ENCODE results near the gene PAK5.

PAK5 gene

DNA sequence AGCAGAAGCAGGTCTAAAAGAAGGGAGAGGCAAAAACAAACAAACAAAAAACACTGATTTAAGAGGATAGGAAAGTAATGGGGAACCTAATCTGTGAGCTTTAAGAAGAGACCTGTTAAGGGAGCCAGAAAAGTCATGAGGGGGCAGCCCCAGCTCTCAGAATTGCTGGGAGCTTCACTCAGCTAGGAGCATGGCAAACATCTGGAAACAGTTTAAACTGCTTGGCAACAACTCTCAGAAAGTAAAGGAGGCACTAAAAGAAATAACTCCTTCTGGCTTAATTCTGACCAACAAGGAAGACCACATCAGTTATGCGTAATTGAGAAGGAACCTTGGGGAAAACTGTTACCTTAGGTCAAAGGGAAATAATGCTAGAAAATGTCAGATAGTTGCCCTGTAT is 203.1 kb downstream of the PAK5 start:
- Mint-ChIP-seq H3K36me3 (ENCODE audit: low read depth) (no peaks in the 10 kb centered on the region), H3K4me3 (no peak overlapping the region), H3K9me3 (peaks cover 5% of the 10 kb centered on the region), H3K4me1 (ENCODE audit: low read depth) (peaks cover 36% of the 10 kb centered on the region), H3K27ac (peak overlapping the region; percentile 13), H3K27me3 (peaks cover 13% of the 10 kb centered on the region)
- intact Hi-C loops (cut with micrococcal nuclease): no loop called here

DNA sequence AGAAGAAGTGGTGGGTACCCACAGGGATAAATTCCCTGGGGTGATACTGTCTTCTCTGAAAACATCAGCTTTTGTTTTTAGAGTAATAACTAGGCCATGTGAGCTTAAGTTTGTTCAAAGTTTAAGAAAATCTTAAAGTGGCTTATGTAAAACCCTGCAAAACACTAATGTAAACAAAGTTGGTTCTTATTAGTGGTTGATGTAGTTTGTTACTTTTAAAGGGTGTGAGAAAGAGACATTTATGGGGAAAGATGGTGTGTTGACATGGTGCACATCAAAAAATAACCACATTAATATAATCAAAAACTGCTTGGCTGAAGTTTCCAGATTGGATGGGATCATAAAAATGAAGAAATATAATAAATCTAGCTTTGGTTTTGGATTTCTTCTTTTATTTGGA is 204.5 kb downstream of the PAK5 start:
- Mint-ChIP-seq H3K4me3 (no peak overlapping the region), H3K36me3 (ENCODE audit: low read depth) (no peaks in the 10 kb centered on the region), H3K27ac (no peak overlapping the region), H3K4me1 (ENCODE audit: low read depth) (peaks cover 50% of the 10 kb centered on the region), H3K27me3 (peaks cover 13% of the 10 kb centered on the region), H3K9me3 (no peaks in the 10 kb centered on the region)
- intact Hi-C loops (cut with micrococcal nuclease): loop anchor here (5.0 kb wide), 1 partner anchor 283 kb away; no protein-coding TSS in a partner anchor

GRCh38 chr20:9632991-9633390 is 205.9 kb downstream of the PAK5 start:
- no peak overlapping the region for H3K27ac Mint-ChIP-seq
- no peaks in the 10 kb centered on the region for H3K9me3 Mint-ChIP-seq
- H3K4me3 Mint-ChIP-seq: no peak overlapping the region
- intact Hi-C loops (cut with micrococcal nuclease): loop anchor here (5.0 kb wide), 1 partner anchor 284 kb away; no protein-coding TSS in a partner anchor
- H3K4me1 Mint-ChIP-seq (ENCODE audit: low read depth): peaks cover 58% of the 10 kb centered on the region
- H3K36me3 Mint-ChIP-seq (ENCODE audit: low read depth): no peaks in the 10 kb centered on the region
- H3K27me3 Mint-ChIP-seq: peaks cover 13% of the 10 kb centered on the region

GRCh38 chr20:9632265-9632664 is 206.6 kb downstream of the PAK5 start:
- Mint-ChIP-seq H3K4me3 (no peak overlapping the region), H3K27ac (peak overlapping the region; percentile 84), H3K36me3 (ENCODE audit: low read depth) (no peaks in the 10 kb centered on the region), H3K4me1 (ENCODE audit: low read depth) (peaks cover 60% of the 10 kb centered on the region), H3K9me3 (no peaks in the 10 kb centered on the region), H3K27me3 (peaks cover 17% of the 10 kb centered on the region)
- intact Hi-C loops (cut with micrococcal nuclease): loop anchor here (5.0 kb wide), 1 partner anchor 285 kb away; no protein-coding TSS in a partner anchor

GRCh38 chr20:9630554-9630953 is 208.3 kb downstream of the PAK5 start:
- Mint-ChIP-seq H3K9me3 (peaks cover 3% of the 10 kb centered on the region), H3K4me1 (ENCODE audit: low read depth) (peaks cover 57% of the 10 kb centered on the region), H3K27me3 (peaks cover 18% of the 10 kb centered on the region), H3K4me3 (no peak overlapping the region), H3K36me3 (ENCODE audit: low read depth) (no peaks in the 10 kb centered on the region), H3K27ac (peak overlapping the region; percentile 84)
- intact Hi-C loops (cut with micrococcal nuclease): loop anchor here (5.0 kb wide), 1 partner anchor 287 kb away; no protein-coding TSS in a partner anchor

- peaks cover 51% of the 10 kb centered on the region for H3K4me1 Mint-ChIP-seq (ENCODE audit: low read depth)
- peaks cover 18% of the 10 kb centered on the region for H3K27me3 Mint-ChIP-seq
- no peak overlapping the region for H3K4me3 Mint-ChIP-seq
- intact Hi-C loops (cut with micrococcal nuclease): loop anchor here (5.0 kb wide), 2 partner anchors 287 to 342 kb away; no protein-coding TSS in a partner anchor
- peak overlapping the region; percentile 84 for H3K27ac Mint-ChIP-seq
- peaks cover 10% of the 10 kb centered on the region for H3K9me3 Mint-ChIP-seq
- no peaks in the 10 kb centered on the region for H3K36me3 Mint-ChIP-seq (ENCODE audit: low read depth)
These were observed 209.0 kb downstream of the PAK5 start for GRCh38 chr20:9629831-9630230.

DNA sequence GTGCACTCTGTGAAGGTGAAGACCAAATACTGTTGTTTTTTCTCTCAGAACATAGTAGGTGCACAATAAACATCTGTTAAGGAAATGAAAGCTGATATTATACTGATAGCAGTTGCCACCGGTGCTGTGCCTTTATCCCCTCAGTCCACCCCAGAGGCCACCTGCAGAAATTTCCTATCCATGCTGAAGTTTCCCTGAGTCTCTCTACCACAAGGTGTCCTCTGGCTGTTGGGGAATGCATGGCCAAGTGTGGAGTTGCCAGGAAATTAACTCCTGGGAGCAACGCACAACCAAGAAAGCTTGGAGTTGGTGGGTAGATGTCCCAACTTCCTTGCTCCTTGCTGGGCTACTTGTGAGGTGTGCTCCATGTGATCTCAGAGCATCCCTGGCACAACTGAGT is 210.3 kb downstream of the PAK5 start:
- Mint-ChIP-seq H3K27ac (peak overlapping the region; percentile 84), H3K4me1 (ENCODE audit: low read depth) (peaks cover 51% of the 10 kb centered on the region), H3K4me3 (no peak overlapping the region), H3K27me3 (peaks cover 18% of the 10 kb centered on the region), H3K9me3 (peaks cover 15% of the 10 kb centered on the region), H3K36me3 (ENCODE audit: low read depth) (no peaks in the 10 kb centered on the region)
- intact Hi-C loops (cut with micrococcal nuclease): loop anchor here (5.0 kb wide), 1 partner anchor 344 kb away; no protein-coding TSS in a partner anchor

DNA sequence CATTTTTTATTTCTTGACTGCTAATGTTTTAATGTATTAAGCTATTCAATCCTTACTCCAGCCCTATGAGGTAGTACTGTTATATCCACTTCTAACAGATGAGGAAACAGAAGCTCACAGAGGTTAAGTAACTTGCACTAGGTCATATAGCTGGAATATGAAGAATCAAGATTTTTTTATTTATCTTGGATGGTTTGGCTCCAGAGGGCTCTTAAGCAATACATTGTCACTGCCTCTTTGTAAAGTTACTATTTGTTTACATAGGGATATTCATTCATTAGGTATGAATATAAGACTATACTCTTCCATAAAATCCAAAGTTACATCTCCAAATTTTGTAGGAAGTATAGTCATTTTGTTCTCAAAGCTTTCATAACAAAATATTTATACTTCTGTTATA is 210.7 kb downstream of the PAK5 start:
- Mint-ChIP-seq H3K27me3 (peaks cover 21% of the 10 kb centered on the region), H3K4me3 (no peak overlapping the region)
- intact Hi-C loops (cut with micrococcal nuclease): loop anchor here (5.0 kb wide), 1 partner anchor 344 kb away; no protein-coding TSS in a partner anchor

GRCh38 chr20:9627219-9627618 is 211.7 kb downstream of the PAK5 start:
- H3K9me3 Mint-ChIP-seq: peaks cover 29% of the 10 kb centered on the region
- no peak overlapping the region for H3K4me3 Mint-ChIP-seq
- H3K27me3 Mint-ChIP-seq: peaks cover 29% of the 10 kb centered on the region
- H3K36me3 Mint-ChIP-seq (ENCODE audit: low read depth): peaks cover 8% of the 10 kb centered on the region
- intact Hi-C loops (cut with micrococcal nuclease): loop anchor here (5.0 kb wide), 1 partner anchor 345 kb away; no protein-coding TSS in a partner anchor
- no peak overlapping the region for H3K27ac Mint-ChIP-seq
- peaks cover 43% of the 10 kb centered on the region for H3K4me1 Mint-ChIP-seq (ENCODE audit: low read depth)

More for the DNA sequence above, 210.7 kb downstream of the PAK5 start:
- peaks cover 20% of the 10 kb centered on the region for H3K9me3 Mint-ChIP-seq
- H3K27ac Mint-ChIP-seq: no peak overlapping the region
- peaks cover 3% of the 10 kb centered on the region for H3K36me3 Mint-ChIP-seq (ENCODE audit: low read depth)
- peaks cover 51% of the 10 kb centered on the region for H3K4me1 Mint-ChIP-seq (ENCODE audit: low read depth)

- Mint-ChIP-seq H3K4me1 (ENCODE audit: low read depth) (peaks cover 42% of the 10 kb centered on the region), H3K4me3 (no peak overlapping the region), H3K9me3 (peaks cover 32% of the 10 kb centered on the region), H3K27me3 (peaks cover 34% of the 10 kb centered on the region), H3K27ac (no peak overlapping the region), H3K36me3 (ENCODE audit: low read depth) (peaks cover 8% of the 10 kb centered on the region)
- intact Hi-C loops (cut with micrococcal nuclease): loop anchor here (5.0 kb wide), 1 partner anchor 346 kb away; no protein-coding TSS in a partner anchor
These were observed 212.5 kb downstream of the PAK5 start for GRCh38 chr20:9626357-9626756.

DNA sequence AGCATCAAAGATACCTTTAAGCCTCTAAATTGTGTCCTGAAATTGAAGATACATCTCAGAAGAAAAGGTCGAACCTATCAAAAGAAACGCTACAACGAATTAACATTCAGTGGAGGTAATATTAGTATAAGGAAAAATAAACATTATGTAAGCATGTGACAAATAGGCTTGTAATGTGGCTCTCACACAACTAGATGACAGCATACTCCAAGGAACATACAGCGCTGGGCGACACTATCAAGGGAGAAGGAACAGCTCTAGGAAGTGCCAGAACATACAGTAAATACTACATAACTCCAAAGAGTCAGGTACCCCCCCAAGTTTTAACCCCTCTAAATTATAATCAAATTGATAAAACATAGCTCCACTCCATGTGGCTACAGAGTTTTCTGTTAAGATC is 220.9 kb downstream of the PAK5 start:
- Mint-ChIP-seq H3K27ac (no peak overlapping the region), H3K4me1 (ENCODE audit: low read depth) (peaks cover 38% of the 10 kb centered on the region)
- intact Hi-C loops (cut with micrococcal nuclease): loop anchor here (1.0 to 5.0 kb wide), 7 partner anchors 295 to 1924 kb away; no protein-coding TSS in a partner anchor

DNA sequence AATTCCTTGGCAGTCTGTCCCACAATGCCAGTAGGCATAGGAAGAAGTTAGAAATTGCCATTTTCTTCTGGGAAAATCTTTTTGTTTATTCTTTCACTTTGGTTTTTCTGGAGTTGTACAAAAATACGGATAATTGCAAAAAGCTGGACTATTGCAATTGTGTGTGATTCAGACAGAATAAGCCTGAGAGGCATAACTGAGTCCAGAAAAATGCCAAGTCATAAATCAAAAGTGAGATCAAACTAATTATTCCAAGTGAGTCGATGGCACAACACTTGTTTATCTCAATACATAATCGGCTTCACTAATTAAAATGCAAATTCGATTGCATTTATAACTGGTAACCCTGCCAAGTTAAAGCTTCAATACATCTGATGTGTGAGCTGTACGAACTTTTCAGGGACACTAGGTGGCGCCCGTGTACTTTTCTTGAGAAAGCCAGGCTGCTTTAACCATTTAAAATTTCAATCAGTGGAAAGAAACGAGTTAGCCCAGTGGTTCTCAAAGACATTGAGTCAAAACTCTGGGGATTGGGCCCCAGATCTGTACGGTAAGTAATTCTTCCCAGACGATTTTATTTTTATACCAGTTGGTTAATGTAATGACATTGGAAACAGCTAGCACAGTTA is 221.9 kb downstream of the PAK5 start:
- peaks cover 53% of the 10 kb centered on the region for H3K27me3 Mint-ChIP-seq
- H3K4me1 Mint-ChIP-seq (ENCODE audit: low read depth): peaks cover 38% of the 10 kb centered on the region
- peaks cover 14% of the 10 kb centered on the region for H3K9me3 Mint-ChIP-seq
- intact Hi-C loops (cut with micrococcal nuclease): loop anchor here (1.0 to 5.0 kb wide), 6 partner anchors 296 to 1925 kb away; no protein-coding TSS in a partner anchor
- no peak overlapping the region for H3K27ac Mint-ChIP-seq
- no peak overlapping the region for H3K4me3 Mint-ChIP-seq
- peaks cover 6% of the 10 kb centered on the region for H3K36me3 Mint-ChIP-seq (ENCODE audit: low read depth)

More for the DNA sequence above, 220.9 kb downstream of the PAK5 start:
- H3K36me3 Mint-ChIP-seq (ENCODE audit: low read depth): peaks cover 9% of the 10 kb centered on the region
- no peak overlapping the region for H3K4me3 Mint-ChIP-seq
- peaks cover 20% of the 10 kb centered on the region for H3K9me3 Mint-ChIP-seq
- peaks cover 50% of the 10 kb centered on the region for H3K27me3 Mint-ChIP-seq

- Mint-ChIP-seq H3K4me3 (no peak overlapping the region), H3K36me3 (ENCODE audit: low read depth) (peaks cover 6% of the 10 kb centered on the region), H3K27ac (no peak overlapping the region), H3K9me3 (peaks cover 14% of the 10 kb centered on the region), H3K27me3 (peaks cover 54% of the 10 kb centered on the region), H3K4me1 (ENCODE audit: low read depth) (peaks cover 33% of the 10 kb centered on the region)
- intact Hi-C loops (cut with micrococcal nuclease): loop anchor here (2.0 to 5.0 kb wide), 5 partner anchors 296 to 1926 kb away; no protein-coding TSS in a partner anchor
These were observed 222.4 kb downstream of the PAK5 start for GRCh38 chr20:9616455-9616805.

- peaks cover 30% of the 10 kb centered on the region for H3K4me1 Mint-ChIP-seq (ENCODE audit: low read depth)
- H3K9me3 Mint-ChIP-seq: peaks cover 14% of the 10 kb centered on the region
- intact Hi-C loops (cut with micrococcal nuclease): loop anchor here (2.0 to 5.0 kb wide), 5 partner anchors 297 to 1926 kb away; no protein-coding TSS in a partner anchor
- H3K27ac Mint-ChIP-seq: no peak overlapping the region
- peaks cover 57% of the 10 kb centered on the region for H3K27me3 Mint-ChIP-seq
- peaks cover 6% of the 10 kb centered on the region for H3K36me3 Mint-ChIP-seq (ENCODE audit: low read depth)
- H3K4me3 Mint-ChIP-seq: peak overlapping the region; percentile 23
These were observed 223.0 kb downstream of the PAK5 start for GRCh38 chr20:9615766-9616454.
